Measurements from ENCODE around the gene NAPG.
"Not testable (repeated sequence)": the region's sequence is repeated elsewhere in the genome, so short reads cannot be mapped to it uniquely, and the experiment has no call there.

The NAPG gene

GRCh38 chr18:10580215-10580614 is 54.4 kb downstream of the NAPG start:
- no peak for DNase-seq (ENCODE audit: low spot score)

- no peak for DNase-seq (ENCODE audit: low spot score)
These were observed 59.4 kb downstream of the NAPG start for GRCh38 chr18:10585260-10585659.

- no peak for DNase-seq (ENCODE audit: low spot score)
These were observed 63.1 kb downstream of the NAPG start for GRCh38 chr18:10588975-10589374.

GRCh38 chr18:10590412-10590811 is 64.6 kb downstream of the NAPG start:
- DNase-seq (ENCODE audit: low spot score) = no peak

- DNase-seq (ENCODE audit: low spot score) = no peak
These were observed 66.1 kb downstream of the NAPG start for GRCh38 chr18:10591896-10592295.

- DNase-seq (ENCODE audit: low spot score) = not testable (repeated sequence)
These were observed 67.7 kb downstream of the NAPG start for GRCh38 chr18:10593366-10594022.

- DNase-seq (ENCODE audit: low spot score) = not testable (repeated sequence)
These were observed 70.1 kb downstream of the NAPG start for GRCh38 chr18:10595917-10596316.

GRCh38 chr18:10597695-10598094 is 71.9 kb downstream of the NAPG start:
- not testable (repeated sequence) for DNase-seq (ENCODE audit: low spot score)

- not testable (repeated sequence) for DNase-seq (ENCODE audit: low spot score)
These were observed 74.9 kb downstream of the NAPG start for GRCh38 chr18:10600701-10601100.
